HG03521 (cell line): ENCODE measurements around the gene SLC39A11.
"Not testable (repeated sequence)": the region's sequence is repeated elsewhere in the genome, so short reads cannot be mapped to it uniquely, and the experiment has no call there.

Experiments used
- ATAC-seq: cut with Tn5 transposase; IDR thresholded peaks from one replicate; pipeline ENCODE4 v1.9.1; 2021; ENCODE audit warnings: mild to moderate bottlenecking, moderate library complexity; ENCODE audit not compliant: unreplicated experiment

Gene SLC39A11

DNA sequence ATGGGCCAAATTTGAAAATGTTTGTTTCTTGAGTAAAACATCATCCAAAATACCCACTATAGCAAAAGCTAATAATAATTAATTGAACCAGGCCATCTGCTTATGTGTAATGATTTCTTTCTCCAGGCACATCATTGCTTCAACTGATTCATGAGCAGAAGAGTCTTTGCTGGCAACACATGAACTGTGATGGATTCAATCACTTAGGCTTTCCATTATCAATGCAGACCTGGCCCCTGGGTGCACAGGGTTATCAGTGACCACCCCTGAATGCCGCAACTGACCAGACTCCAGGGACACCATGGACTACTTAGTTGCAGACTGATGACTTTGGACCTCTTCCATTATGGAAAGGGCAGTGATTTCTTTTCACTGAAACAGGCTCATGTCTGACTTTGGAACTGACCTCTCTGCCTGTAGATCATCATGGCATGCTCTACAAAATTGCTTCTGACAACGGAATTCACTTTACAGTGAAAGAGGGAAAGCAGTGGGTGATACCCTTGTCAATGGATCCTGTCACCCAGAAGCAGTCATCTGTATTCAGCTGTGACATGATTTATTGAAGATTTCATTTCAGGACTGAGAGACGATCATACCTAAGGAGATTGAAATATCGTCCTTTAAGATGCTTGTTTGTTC is 448.8 kb downstream of the SLC39A11 start:
- no peak for ATAC-seq

DNA sequence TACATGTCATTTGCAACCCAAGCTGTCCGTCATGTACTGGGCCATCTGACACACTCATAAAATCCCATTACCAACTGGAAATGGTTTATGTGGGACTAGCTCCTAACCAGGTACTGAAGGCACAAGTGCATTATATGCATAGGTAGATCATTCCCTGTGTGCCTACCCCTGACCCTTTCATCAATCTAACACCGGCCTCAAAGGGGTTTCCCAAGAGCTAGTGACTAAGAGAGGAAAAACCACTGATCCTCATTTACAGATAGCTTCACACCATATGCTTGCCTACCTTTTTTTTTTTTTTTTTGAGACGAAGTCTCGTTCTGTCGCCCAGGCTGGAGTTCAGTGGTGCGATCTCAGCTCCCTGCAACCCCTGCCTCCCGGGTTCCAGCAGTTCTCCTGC is 449.8 kb downstream of the SLC39A11 start:
- no peak for ATAC-seq

- ATAC-seq, result no peak
Observed at GRCh38 chr17:72640415-72641165, 451.9 kb downstream of the SLC39A11 start.

DNA sequence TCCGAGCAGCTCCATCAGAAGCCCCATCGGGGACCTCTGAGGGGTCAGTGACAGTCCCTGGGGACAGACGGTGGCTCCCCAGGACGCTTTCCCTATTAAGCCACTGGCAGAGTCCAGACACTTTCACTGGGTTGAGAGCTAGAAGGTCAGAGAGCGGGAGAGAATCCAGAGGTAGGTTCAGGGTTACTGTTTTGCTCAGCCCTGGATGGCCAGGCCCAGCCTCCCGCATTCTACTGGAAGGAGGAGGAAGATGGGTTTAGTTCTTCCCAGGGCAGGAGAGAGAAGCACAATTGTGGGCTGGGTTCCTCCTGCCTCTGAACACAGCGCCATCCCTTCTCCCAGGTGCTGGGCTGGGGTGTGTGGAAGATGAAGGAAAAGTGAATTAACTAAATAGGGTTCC is 452.8 kb downstream of the SLC39A11 start:
- ATAC-seq, result no peak

- ATAC-seq, result not testable (repeated sequence)
Observed at GRCh38 chr17:72638932-72639331, 453.6 kb downstream of the SLC39A11 start.

DNA sequence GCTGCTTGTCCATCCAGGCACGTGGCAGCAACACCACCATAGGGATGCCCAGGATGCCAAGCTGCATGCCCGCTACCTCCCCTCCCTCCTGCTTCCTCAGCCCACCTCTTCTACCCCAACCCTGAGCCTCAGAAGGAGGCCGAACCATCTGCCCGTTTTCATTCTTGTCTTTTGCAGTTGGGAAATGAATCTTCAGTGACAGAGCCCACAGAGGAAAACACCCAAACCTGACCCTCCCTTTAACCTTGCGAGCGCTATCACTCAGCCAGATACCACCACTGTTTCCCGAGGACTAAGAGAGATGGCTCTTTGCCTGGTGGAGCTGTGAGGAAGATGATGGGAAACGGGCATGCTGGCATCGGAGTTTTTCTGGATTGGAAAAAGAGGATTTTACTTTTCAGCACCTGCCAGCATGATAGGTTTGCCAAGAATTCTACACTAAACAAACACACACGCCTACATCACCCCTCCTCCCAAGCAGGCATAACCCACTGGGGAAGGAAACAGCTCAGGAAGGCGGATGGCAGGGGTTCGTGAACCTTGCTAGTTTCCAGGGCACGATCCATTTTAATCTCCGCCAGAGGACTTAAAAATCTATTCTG is 457.4 kb downstream of the SLC39A11 start:
- no peak for ATAC-seq

DNA sequence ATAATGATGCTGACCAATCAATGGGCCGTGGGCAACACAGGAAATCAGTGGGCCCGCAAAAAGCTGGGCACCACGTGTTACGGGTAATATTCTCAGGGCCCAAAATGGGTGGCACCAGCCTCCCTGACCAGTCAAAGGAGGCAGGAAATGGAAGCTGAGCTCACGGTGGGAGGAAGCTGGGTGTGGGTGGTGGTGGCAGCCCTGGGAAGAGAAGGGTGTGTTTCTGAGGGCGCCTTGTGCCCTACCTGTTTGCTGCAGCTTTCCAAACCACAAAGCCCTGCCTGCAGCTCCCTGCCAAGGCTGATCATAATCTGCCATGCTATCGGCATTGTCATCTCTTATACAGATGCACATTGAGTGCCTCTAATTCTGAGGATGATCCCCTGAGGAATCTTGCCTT is 457.9 kb downstream of the SLC39A11 start:
- ATAC-seq, result no peak

DNA sequence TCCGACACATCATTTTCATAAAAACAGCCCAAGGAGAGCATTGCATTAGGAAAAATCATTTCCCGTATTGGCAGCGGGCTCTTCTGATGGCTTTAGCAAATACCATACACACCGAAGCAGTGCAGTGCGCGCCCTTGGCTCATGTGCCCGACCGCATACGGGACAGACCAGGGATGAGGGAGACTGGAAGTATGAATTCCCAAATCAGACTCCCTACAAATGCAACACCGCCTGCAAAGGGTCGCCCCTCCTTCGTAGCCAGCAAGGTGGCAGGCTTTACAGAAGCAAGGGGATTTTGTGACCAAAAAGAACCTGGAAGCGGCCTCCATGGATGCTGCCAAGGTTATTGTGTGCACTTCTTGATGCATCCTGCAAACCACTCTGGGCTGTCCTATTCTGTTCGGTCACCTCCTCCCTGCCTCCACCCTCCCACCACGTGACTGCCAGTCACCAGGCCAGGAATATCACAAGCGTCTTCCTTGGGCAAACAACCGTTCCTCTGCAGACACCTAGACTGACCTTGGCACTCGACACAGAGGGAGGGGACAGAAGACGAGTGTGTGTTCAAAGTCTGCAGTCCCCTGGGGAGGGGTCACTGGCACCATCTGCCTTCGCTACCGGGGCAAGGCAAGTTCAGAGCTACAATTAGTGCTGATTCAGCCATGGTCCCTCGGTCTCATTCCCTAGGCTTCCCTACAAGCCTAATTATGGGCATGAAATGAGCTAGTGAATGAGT is 460.4 kb downstream of the SLC39A11 start:
- no peak for ATAC-seq

DNA sequence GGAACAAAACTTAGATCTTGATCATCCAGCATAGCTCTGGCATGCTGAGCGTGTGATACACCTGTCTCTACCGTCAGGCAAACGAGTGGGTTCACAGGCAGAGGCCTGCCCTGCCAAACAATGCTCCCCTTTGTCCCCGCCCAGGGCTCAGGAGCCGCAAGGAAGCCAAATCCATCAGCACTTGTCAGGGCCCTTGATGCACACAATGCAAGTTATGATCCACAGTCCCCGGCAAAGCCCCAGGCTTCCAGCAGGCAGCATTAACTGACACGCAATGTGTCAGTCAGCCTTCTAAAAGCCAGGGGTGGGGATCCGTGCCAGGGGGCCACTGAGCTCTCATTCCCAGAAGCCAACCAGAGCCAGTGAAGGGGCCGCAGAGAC is 460.9 kb downstream of the SLC39A11 start:
- no peak for ATAC-seq

- ATAC-seq, result no peak
Observed at GRCh38 chr17:72624652-72625051, 467.8 kb downstream of the SLC39A11 start.

- no peak for ATAC-seq
Observed at GRCh38 chr17:72624226-72624625, 468.3 kb downstream of the SLC39A11 start.

DNA sequence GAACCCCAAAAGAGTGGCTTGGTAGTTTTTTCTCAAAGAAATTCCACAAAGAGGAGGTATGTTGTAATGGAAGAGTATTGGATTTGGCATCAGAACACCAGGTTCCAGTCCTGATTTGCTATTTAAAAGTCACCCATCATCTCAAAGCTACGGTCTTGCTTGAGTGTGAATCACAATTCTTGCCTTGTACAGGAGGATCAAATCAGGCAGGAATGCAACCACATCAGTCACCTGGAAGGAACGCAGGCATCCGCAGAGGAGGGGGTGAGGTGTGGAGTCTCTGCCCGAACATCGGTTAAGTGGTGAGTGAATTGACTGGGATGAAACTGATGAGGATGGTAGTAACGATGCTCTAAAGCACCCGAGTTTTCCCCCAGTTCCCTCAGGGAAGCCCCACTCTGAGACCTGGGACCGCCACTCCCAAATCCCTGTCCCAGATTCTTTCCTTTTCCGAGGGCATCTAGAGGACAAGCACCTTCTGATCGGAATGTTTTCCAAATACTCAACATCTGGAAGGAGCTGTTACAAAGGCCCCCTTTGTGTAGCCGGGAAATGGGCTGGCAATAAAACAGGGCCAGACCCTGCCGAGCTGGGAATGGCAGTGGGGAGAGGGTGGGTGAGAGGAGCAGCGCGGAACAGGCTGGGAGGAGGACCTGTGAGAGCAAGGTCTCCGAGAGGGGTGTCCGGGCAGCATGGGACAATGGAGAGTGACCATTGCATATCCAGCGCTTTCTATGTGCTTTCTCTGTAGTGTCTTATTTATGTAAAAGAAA is 469.6 kb downstream of the SLC39A11 start:
- ATAC-seq, result no peak

DNA sequence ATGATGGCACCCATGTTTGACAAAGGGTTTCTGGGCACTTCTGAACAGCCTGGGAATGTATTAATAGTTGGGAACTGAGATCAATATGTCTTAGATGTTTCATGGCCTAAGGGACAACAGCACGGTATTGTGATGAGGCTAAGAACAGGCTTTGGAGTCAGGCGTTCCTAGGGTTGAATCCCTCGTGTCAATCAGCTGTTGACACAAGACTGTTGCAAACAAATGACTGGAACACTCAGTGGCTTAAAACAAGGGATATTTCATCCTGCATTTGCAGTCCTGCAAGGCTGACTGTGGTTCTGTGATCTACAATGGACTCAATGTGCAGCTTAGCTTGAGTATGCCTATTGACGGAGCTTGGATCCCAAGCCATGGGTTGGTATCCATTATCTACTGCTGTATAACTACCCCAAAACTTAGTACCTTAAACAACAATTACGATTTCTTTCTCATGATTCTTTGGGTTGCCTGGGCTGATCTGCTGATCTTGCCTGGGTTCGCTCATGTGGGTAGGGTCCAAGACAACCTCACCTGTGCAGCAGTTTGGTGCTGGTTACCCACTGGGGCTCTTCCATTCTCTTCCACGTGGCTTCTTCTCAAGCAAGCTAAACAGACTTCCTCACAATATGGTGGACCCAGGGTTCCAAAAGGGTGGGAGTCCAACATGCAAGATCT is 472.4 kb downstream of the SLC39A11 start:
- ATAC-seq, result no peak

GRCh38 chr17:72618001-72618509 is 474.4 kb downstream of the SLC39A11 start:
- ATAC-seq, result no peak

DNA sequence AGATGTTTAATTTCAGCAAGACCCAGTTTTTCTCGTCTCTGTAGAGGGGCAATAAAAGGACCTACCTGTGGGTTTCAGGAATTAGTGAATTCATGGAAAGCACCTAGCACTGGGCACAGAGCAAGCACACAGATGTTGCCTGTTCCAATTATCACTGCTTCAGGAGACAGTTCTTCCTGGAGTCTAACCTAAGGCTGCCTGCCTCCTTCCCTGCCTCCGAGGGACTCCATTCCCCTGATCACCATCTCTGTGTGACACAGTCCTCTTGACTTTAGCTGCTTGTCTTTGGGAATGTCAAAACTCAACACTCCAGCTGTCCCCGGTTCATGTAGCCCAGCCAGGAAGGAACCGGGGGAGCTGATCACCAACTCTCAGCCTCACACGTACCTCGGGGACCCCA is 474.9 kb downstream of the SLC39A11 start:
- ATAC-seq, result no peak

GRCh38 chr17:72616447-72616846 is 476.0 kb downstream of the SLC39A11 start:
- ATAC-seq, result no peak

DNA sequence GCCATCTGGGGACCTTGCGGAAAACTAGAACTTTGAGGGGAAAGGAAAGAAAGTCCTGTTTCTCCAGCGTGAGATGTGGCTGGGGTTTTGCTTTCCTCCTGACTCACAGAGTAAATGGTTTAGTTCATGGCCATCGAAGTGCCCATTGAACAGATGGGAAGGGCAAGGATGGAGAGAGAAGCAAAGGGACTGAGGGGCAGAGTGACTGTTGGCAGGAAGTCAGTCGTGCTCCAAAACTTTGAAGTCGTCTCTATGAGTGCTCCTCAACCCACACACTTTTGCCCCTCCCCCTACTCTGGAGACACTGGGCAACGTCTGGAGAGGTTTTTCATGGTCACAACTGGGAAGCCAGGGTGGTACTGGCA is 476.9 kb downstream of the SLC39A11 start:
- ATAC-seq, result no peak

DNA sequence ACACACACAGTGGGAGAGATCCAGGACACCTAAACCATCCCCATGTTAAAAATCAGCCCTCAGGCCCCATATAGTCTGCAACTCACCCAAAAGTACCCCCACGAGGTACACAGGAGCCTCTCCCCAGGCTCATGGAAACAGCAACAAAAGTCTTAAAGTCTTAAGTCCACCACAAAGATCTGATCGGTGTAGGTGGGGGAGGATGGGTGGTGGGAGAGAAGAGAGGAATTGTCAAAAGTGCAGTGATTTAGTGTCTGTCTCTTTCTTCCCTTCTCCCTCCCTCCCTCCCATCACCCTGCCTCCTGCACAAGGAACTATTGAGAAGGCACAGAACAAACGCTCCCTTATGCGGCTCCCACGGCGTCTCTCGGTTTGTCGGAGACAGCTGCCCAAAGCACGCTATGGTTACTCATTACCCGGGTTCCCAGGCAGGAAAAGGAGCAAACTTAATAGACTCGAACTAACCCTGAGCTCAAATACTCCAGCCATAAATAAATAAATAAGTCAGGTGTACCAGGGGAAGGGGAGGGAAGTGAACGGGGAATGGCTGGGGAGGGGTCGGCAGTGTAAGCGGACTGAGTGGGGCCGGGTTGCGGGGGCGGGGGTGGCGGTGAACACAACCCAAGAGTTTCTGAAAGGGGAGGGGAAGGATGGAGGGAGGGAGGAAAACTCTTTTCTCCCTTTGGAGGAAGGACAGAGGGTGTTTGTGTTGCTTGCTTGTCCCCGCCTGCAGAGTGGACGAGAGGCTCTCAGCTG is 477.4 kb downstream of the SLC39A11 start:
- ATAC-seq, result peak; percentile 54

DNA sequence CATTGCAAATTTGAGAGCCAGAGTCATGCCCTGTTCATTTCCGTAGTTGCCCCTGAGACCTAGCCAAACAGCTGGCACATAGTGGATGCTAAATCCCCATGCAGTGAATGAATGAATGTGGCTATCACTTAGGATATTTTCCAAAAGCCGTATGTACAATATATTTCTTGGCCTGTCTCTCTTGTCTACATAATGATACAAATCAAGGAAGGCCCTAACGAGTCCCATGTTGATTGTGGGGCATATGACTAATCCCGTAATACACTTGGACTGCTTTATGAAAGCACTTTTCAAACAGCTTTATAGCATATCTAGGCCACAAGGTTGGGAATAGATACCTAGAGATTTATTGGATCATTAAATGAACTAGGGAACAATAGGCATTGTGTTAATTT is 478.0 kb downstream of the SLC39A11 start:
- no peak for ATAC-seq
